ENCODE measurements around the gene CFAP210.

- no peak for TF ChIP-seq CTCF (conservative IDR thresholded peaks at IDR 0.05; ENCODE audit: low read depth in 2 of 2)
- TF ChIP-seq POLR2AphosphoS5 (IDR thresholded peaks at IDR 0.05; ENCODE audit: low read depth) = no peak
- TF ChIP-seq EZH2 (IDR thresholded peaks at IDR 0.05; ENCODE audit: low read depth, unreplicated experiment) = no peak
- no peak for TF ChIP-seq ZNF462 (CRISPR knock-in tag; IDR thresholded peaks at IDR 0.05)
- no peak for TF ChIP-seq REST (IDR thresholded peaks at IDR 0.05; ENCODE audit: unreplicated experiment)
These were observed 31.5 kb downstream of the CFAP210 start for GRCh38 chr2:169662744-169663143.
